CD14-positive monocyte (primary cell): ENCODE measurements around the gene THEM4. TPM values are rescaled to one million over a fixed set of nuclear protein-coding genes. Genes with fewer than 3 reads are reported as not detected.

ENCODE experiments used
- DNase-seq, 3 donors: peaks; one replicate each; pipeline ENCODE4 v3.0.0-alpha.2; 2011 to 2022
- H2AFZ ChIP-seq: 2 replicates; pipeline ENCODE4 v1.6.0; 2012; ENCODE audit warnings: mild to moderate bottlenecking, low read depth, low read length, inconsistent platforms; ENCODE audit not compliant: insufficient read depth, poor library complexity, severe bottlenecking
- H3K27ac ChIP-seq, 2 donors: 1 replicate in 1 of 2; 2 replicates in 1 of 2; pipeline ENCODE4 v1.5.1; 2012 to 2013; ENCODE audit warnings: low read length in 2 of 2, control low read depth in 1 of 2, inconsistent platforms in 1 of 2, low read depth in 1 of 2, mild to moderate bottlenecking in 1 of 2
- H3K27me3 ChIP-seq, 2 donors: one replicate each; pipeline versions ENCODE4 v1.6.0 to v1.6.1; 2011 to 2013; ENCODE audit warnings: low read length in 2 of 2; ENCODE audit not compliant: control insufficient read depth in 2 of 2, insufficient read depth in 2 of 2
- H3K36me3 ChIP-seq, 2 donors: replicated peaks in 1 of 2; 1 replicate in 1 of 2; 2 replicates in 1 of 2; pipeline versions ENCODE4 v1.5.1 to v1.6.1; 2012 to 2013; ENCODE audit warnings: low read length in 2 of 2, control low read depth in 1 of 2, inconsistent platforms in 1 of 2, mild to moderate bottlenecking in 1 of 2; ENCODE audit not compliant: insufficient read depth in 2 of 2, control insufficient read depth in 1 of 2
- H3K4me1 ChIP-seq, 2 donors: 1 replicate in 1 of 2; 2 replicates in 1 of 2; pipeline versions ENCODE4 v1.5.1 to v1.6.1; 2012 to 2013; ENCODE audit warnings: low read length in 2 of 2, control low read depth in 1 of 2, inconsistent platforms in 1 of 2, mild to moderate bottlenecking in 1 of 2, moderate library complexity in 1 of 2; ENCODE audit not compliant: insufficient read depth in 2 of 2, control insufficient read depth in 1 of 2
- H3K4me2 ChIP-seq: replicated peaks from 2 replicates; pipeline ENCODE3; 2012; ENCODE audit warnings: low read length, moderate library complexity, mild to moderate bottlenecking; ENCODE audit not compliant: poor library complexity, severe bottlenecking; ENCODE audit errors: extremely low read depth
- H3K4me3 ChIP-seq, 3 experiments: fragments of 200-600 bp in 1 of 3; sonication (generic) in 1 of 3; replicated peaks in 1 of 3; 1 replicate in 2 of 3; 2 replicates in 1 of 3; pipeline ENCODE4 v1.5.1; 2011 to 2013; ENCODE audit warnings: low read length in 3 of 3, mild to moderate bottlenecking in 3 of 3, control low read depth in 2 of 3, low read depth in 2 of 3, inconsistent platforms in 1 of 3, moderate library complexity in 1 of 3
- H3K79me2 ChIP-seq: 2 replicates; pipeline ENCODE4 v1.6.0; 2012; ENCODE audit warnings: mild to moderate bottlenecking, control low read depth, inconsistent platforms, low read length, moderate library complexity; ENCODE audit not compliant: insufficient read depth
- H3K9ac ChIP-seq: 2 replicates; pipeline ENCODE4 v1.6.0; 2017; ENCODE audit warnings: low read length, mild to moderate bottlenecking; ENCODE audit not compliant: insufficient read depth, poor library complexity, severe bottlenecking
- H3K9me3 ChIP-seq, 2 donors: replicated peaks in 1 of 2; 1 replicate in 1 of 2; 2 replicates in 1 of 2; pipeline versions ENCODE4 v1.5.1 to v1.6.1; 2012 to 2013; ENCODE audit warnings: low read length in 2 of 2, control low read depth in 1 of 2; ENCODE audit not compliant: control insufficient read depth in 1 of 2, insufficient read depth in 1 of 2
- H4K20me1 ChIP-seq: 2 replicates; pipeline ENCODE4 v1.6.0; 2012; ENCODE audit warnings: mild to moderate bottlenecking, low read length, control low read depth, moderate library complexity; ENCODE audit not compliant: insufficient read depth
- H3K27ac Mint-ChIP-seq, 7 donors: one replicate each; pipeline ENCODE4 v1.8.0; 2020; ENCODE audit warnings: mild to moderate bottlenecking in 7 of 7, mixed read lengths in 7 of 7, moderate library complexity in 6 of 7, inconsistent platforms in 2 of 7
- H3K27me3 Mint-ChIP-seq, 3 donors: one replicate each; pipeline ENCODE4 v1.8.0; 2021 to 2022; ENCODE audit warnings: low read depth in 3 of 3, mild to moderate bottlenecking in 3 of 3, mixed read lengths in 3 of 3, moderate library complexity in 3 of 3, inconsistent platforms in 1 of 3
- H3K36me3 Mint-ChIP-seq, 2 donors: one replicate each; pipeline ENCODE4 v1.8.0; 2020; ENCODE audit warnings: mixed read lengths in 2 of 2, inconsistent platforms in 1 of 2, mild to moderate bottlenecking in 1 of 2
- H3K4me1 Mint-ChIP-seq: one replicate; pipeline ENCODE4 v1.8.0; 2020; ENCODE audit warnings: mild to moderate bottlenecking, mixed read lengths
- H3K4me3 Mint-ChIP-seq, 2 donors: one replicate each; pipeline ENCODE4 v1.8.0; 2020; ENCODE audit warnings: mild to moderate bottlenecking in 2 of 2, mixed read lengths in 2 of 2, moderate library complexity in 1 of 2
- H3K9me3 Mint-ChIP-seq, 7 donors: one replicate each; pipeline ENCODE4 v1.8.0; 2020 to 2022; ENCODE audit warnings: mixed read lengths in 7 of 7, mild to moderate bottlenecking in 6 of 7, moderate library complexity in 6 of 7, inconsistent platforms in 2 of 7
- CTCF ChIP-seq: fragments of 200-600 bp; IDR thresholded peaks from one replicate; pipeline ENCODE4 v1.8.0; 2022; ENCODE audit warnings: antibody characterized with exemption, mild to moderate bottlenecking
- WGBS: methylation state at CpG from one replicate; pipeline ENCODE4 v1.1.5; 2013; ENCODE audit warnings: missing lambda C conversion rate; ENCODE audit not compliant: insufficient coverage; 5-methylcytosine and 5-hydroxymethylcytosine counted together
- intact Hi-C, 2 donors: fragments of 100-400 bp; cut with micrococcal nuclease; formaldehyde crosslinking; loops; one replicate each; pipeline versions ENCODE4 v1.15.0 to v1.15.1; 2023
- polyA plus RNA-seq, 3 donors: library from polyadenylated mRNA; depleted of rRNA in 1 of 3; unstranded in 2 of 3; stranded (reverse) in 1 of 3; fragments of 300-500 nt in 2 of 3; fragments of >200 nt in 1 of 3; fragmentation: Illumina TruSeq in 2 of 3; gene quantifications; 1 replicate in 2 of 3; 2 replicates in 1 of 3; pipeline ENCODE4 v1.2.3, GENCODE V29; 2012 to 2021

Gene THEM4
- polyA plus RNA-seq, 3 donors: 3.7 to 6.0 (median 4.6) TPM

- Histone ChIP-seq H3K4me2 (no peak overlapping the region), H3K9ac (no peak overlapping the region), H3K27me3 (no peaks in the 10 kb centered on the region), H3K9me3 (no peaks in the 10 kb centered on the region), H3K79me2 (no peaks in the 10 kb centered on the region), H3K4me3 (no peak overlapping the region), H3K36me3 (no peaks in the 10 kb centered on the region), H3K27ac (no peak overlapping the region), H4K20me1 (no peaks in the 10 kb centered on the region), H3K4me1 (peaks cover 23 to 24% of the 10 kb centered on the region in 2 donors), H2AFZ (peak overlapping the region; percentile 12)
- peak in 1 of 3 donors; percentile 41 for DNase-seq
- Mint-ChIP-seq H3K9me3 (no peaks in the 10 kb centered on the region), H3K27ac (no peak overlapping the region), H3K4me3 (no peak overlapping the region), H3K4me1 (peaks cover 25% of the 10 kb centered on the region), H3K27me3 (peaks cover 0 to 2% (median 2%) of the 10 kb centered on the region in 3 donors), H3K36me3 (no peaks in the 10 kb centered on the region)
- TF ChIP-seq CTCF: no peak
- WGBS: no CpG with 5 or more reads among the region's 1 CpG
- intact Hi-C loops: no loop called here
These were observed 15.6 kb upstream of the THEM4 start for GRCh38 chr1:151924691-151925587.

GRCh38 chr1:151923422-151923821, 14.1 kb upstream of the THEM4 start:
- no CpG with 5 or more reads among the region's 1 CpG for WGBS
- Histone ChIP-seq H2AFZ (no peak overlapping the region), H3K27ac (no peak overlapping the region), H3K27me3 (no peaks in the 10 kb centered on the region), H3K9me3 (no peaks in the 10 kb centered on the region), H4K20me1 (no peaks in the 10 kb centered on the region), H3K79me2 (no peaks in the 10 kb centered on the region), H3K36me3 (no peaks in the 10 kb centered on the region), H3K4me1 (peaks cover 29 to 33% of the 10 kb centered on the region in 2 donors), H3K4me3 (no peak overlapping the region), H3K9ac (no peak overlapping the region), H3K4me2 (no peak overlapping the region)
- no peak overlapping the region for H3K27ac Mint-ChIP-seq
- TF ChIP-seq CTCF: no peak
- no peaks in the 10 kb centered on the region for H3K9me3 Mint-ChIP-seq
- H3K4me3 Mint-ChIP-seq: no peak overlapping the region
- no peaks in the 10 kb centered on the region for H3K36me3 Mint-ChIP-seq
- H3K4me1 Mint-ChIP-seq: peaks cover 35% of the 10 kb centered on the region
- peaks cover 0 to 4% (median 3%) of the 10 kb centered on the region in 3 donors for H3K27me3 Mint-ChIP-seq
- intact Hi-C loops: no loop called here
- DNase-seq: no peak
